ENCODE results near the gene UQCC3. TPM values are rescaled to one million over a fixed set of nuclear protein-coding genes. Genes with fewer than 3 reads are reported as not detected.

Gene UQCC3
- total RNA-seq, 4 donors from 2014 or later: 0.51 to 6.6 (median 3.4) TPM

DNA sequence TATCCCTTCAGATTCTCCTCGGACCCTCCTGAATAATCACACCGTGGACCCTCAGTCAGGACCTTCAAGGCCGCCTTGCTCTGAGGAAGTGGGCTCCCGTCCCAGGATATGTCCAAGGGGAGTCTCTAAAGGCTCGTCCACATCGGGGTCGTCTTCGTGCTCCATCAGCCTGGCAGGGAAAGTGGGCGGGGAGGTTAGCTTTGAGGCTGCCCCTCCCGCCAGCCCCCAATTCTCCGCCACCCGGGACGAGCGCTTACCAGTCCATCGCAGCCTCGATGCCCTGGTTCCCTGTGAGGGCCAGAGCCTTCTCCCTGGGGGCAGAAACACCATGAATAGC, 6.9 kb downstream of the UQCC3 start:
- H3K9me3 ChIP-seq: no peaks in the 10 kb centered on the region
- peaks cover 0 to 16% of the 10 kb centered on the region in 2 donors for H3K4me1 ChIP-seq
- H3K27me3 ChIP-seq: no peaks in the 10 kb centered on the region
- no peak for DNase-seq
- H3K36me3 ChIP-seq: no peaks in the 10 kb centered on the region
- H3K27ac ChIP-seq: peak overlapping the region; percentile 76 to 87
- intact Hi-C loops (cut with DNase I; ENCODE audit: low total_unique reads): no loop called here
- TF ChIP-seq POLR2A (IDR thresholded peaks at IDR 0.05): no peak
- TF ChIP-seq, protein P1, sequence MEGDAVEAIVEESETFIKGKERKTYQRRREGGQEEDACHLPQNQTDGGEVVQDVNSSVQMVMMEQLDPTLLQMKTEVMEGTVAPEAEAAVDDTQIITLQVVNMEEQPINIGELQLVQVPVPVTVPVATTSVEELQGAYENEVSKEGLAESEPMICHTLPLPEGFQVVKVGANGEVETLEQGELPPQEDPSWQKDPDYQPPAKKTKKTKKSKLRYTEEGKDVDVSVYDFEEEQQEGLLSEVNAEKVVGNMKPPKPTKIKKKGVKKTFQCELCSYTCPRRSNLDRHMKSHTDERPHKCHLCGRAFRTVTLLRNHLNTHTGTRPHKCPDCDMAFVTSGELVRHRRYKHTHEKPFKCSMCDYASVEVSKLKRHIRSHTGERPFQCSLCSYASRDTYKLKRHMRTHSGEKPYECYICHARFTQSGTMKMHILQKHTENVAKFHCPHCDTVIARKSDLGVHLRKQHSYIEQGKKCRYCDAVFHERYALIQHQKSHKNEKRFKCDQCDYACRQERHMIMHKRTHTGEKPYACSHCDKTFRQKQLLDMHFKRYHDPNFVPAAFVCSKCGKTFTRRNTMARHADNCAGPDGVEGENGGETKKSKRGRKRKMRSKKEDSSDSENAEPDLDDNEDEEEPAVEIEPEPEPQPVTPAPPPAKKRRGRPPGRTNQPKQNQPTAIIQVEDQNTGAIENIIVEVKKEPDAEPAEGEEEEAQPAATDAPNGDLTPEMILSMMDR (IDR thresholded peaks at IDR 0.05): no peak
- peak overlapping the region; percentile 64 to 98 for H3K4me3 ChIP-seq

DNA sequence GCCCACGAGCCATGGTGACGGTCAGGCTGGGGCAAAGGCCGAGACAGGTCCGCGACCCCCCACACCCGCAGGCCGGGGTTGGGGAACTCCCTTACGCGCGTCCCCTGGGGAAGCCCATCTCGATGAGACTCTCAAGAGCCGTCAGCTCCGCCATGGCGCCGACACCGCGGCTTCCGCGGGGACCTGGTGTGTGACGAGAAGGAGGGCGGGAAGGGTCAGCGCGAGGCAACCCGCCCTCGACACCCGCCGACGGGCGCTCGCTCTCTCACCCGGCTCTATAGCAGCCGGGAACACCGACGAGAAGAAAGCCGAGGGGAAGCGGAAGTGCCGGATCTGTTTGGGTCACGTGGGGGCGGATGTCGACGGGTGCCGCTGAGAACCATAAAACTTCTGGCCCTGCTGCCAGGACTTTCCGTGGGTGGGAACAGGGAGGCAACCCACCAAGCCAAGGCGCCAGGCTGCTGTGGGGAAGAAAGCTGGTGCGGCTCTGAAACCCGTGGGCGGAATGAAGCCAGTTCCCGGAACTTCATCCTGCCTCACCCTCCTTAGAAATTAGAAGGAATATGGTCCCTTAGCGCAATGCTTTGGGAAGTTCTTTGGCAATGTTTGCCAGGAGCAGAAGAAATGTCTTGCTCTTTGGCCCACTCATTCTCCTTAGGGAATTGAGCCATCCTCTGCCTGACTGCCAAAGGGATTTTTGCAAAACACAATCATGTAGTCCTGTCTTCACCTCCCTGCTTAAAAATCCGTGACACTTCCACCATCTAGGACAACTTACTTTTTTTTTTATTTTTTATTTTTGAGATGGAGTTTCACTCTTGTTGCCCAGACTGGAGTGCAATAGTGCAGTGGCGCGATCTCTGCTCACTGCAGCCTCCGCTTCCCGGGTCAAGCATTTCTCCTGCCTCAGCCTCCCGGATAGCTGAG, 7.6 kb downstream of the UQCC3 start, which contains the start of gene UBXN1:
UBXN1 (minus strand) TSS at position 304 of the 927 bp plus-strand sequence; CDS start at position 154, 150 bp downstream.
- intact Hi-C loops (cut with DNase I; ENCODE audit: low total_unique reads): no loop called here
- peak; percentile 91 to 93 for DNase-seq
- H3K4me3 ChIP-seq: peak within 1 kb of the TSS; percentile 64 to 98
- peak; percentile 51 to 53 for TF ChIP-seq POLR2A (IDR thresholded peaks at IDR 0.05)
- TF ChIP-seq, protein P1 (IDR thresholded peaks at IDR 0.05): no peak
- H3K27ac ChIP-seq: peak within 1 kb of the TSS; percentile 76 to 87
- no peaks in the 10 kb centered on the region for H3K9me3 ChIP-seq
- no peaks in the 10 kb centered on the region for H3K27me3 ChIP-seq
- H3K4me1 ChIP-seq: peaks cover 0 to 16% of the 10 kb centered on the region in 2 donors
- no peaks in the 10 kb centered on the region for H3K36me3 ChIP-seq

DNA sequence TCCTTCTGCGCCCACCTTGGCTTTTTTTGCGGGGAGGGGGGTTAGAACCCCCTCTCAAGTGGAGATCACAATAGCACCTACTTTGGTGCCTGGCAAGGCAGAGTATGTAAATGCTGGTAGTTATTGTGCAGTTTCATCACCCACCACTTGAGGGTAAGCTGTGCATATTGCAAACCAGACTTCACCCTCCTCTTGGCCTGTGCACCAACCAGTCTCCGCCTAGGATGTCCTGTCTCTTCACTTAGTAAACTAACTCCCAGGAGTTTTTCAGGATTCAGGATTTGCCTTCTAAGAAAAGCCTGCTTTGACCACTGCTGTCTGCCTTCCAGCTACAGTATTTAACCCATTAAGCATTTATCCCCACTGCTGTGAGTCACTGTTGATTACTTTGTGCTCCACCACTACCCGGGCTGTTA, 9.4 kb downstream of the UQCC3 start:
- Histone ChIP-seq H3K27me3 (no peaks in the 10 kb centered on the region), H3K4me1 (peaks cover 0 to 16% of the 10 kb centered on the region in 2 donors), H3K36me3 (no peaks in the 10 kb centered on the region), H3K9me3 (no peaks in the 10 kb centered on the region), H3K4me3 (no peak overlapping the region), H3K27ac (peak overlapping the region; percentile 49 to 64)
- intact Hi-C loops (cut with DNase I; ENCODE audit: low total_unique reads): no loop called here
- TF ChIP-seq POLR2A (IDR thresholded peaks at IDR 0.05): no peak
- TF ChIP-seq, protein P1 (IDR thresholded peaks at IDR 0.05): peak; percentile 44 to 74 (median 54)
- DNase-seq: peak in 1 of 2 donors; percentile 66

DNA sequence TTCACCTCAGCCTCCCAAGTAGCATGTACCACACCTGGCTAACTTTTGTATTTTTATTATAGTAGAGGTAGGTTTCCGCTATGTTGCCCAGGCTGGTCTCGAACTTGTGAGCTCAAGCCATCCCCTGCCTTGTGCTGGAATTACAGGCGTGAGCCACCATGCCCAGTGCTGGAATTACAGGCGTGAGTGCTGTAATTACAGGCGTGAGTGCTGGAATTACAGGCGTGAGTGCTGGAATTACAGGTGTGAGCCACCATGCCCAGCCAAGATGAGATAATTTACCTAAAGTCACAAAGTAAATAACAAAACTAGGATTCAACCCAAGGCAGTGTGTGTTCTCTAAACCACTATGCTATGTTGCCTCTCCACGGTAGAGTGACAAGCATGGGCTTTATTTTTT, 11.0 kb downstream of the UQCC3 start:
- no peak for TF ChIP-seq POLR2A (IDR thresholded peaks at IDR 0.05)
- TF ChIP-seq, protein P1 (IDR thresholded peaks at IDR 0.05): no peak

More for the DNA sequence above, 11.0 kb downstream of the UQCC3 start:
- no peak for DNase-seq
- H3K9me3 ChIP-seq: no peaks in the 10 kb centered on the region
- H3K36me3 ChIP-seq: no peaks in the 10 kb centered on the region
- no peak overlapping the region for H3K4me3 ChIP-seq
- peaks cover 0 to 15% of the 10 kb centered on the region in 2 donors for H3K4me1 ChIP-seq
- intact Hi-C loops (cut with DNase I; ENCODE audit: low total_unique reads): no loop called here
- no peak overlapping the region for H3K27ac ChIP-seq
- H3K27me3 ChIP-seq: no peaks in the 10 kb centered on the region
